Ovary (tissue), 3 donors: ENCODE data around the gene COL23A1.

Experiments
- CTCF ChIP-seq, 3 donors: fragments of 450-650 bp in 2 of 3; fragments of 200-600 bp in 1 of 3; IDR thresholded peaks; one replicate each; pipeline versions ENCODE4 v1.5.1 to v1.8.0; 2016 to 2022; ENCODE audit warnings: antibody characterized with exemption in 3 of 3, mild to moderate bottlenecking in 1 of 3
- EP300 ChIP-seq: sonication (generic); formaldehyde crosslinking; IDR thresholded peaks from one replicate; pipeline ENCODE4 v1.6.1; 2017; ENCODE audit warnings: antibody characterized with exemption
- POLR2A ChIP-seq: fragments of 450-650 bp; IDR thresholded peaks from one replicate; pipeline ENCODE4 v1.6.1; 2017; ENCODE audit warnings: antibody characterized with exemption, mild to moderate bottlenecking, moderate library complexity
- donor health status: DM: no; HTN: no; CAD: no.

DNA sequence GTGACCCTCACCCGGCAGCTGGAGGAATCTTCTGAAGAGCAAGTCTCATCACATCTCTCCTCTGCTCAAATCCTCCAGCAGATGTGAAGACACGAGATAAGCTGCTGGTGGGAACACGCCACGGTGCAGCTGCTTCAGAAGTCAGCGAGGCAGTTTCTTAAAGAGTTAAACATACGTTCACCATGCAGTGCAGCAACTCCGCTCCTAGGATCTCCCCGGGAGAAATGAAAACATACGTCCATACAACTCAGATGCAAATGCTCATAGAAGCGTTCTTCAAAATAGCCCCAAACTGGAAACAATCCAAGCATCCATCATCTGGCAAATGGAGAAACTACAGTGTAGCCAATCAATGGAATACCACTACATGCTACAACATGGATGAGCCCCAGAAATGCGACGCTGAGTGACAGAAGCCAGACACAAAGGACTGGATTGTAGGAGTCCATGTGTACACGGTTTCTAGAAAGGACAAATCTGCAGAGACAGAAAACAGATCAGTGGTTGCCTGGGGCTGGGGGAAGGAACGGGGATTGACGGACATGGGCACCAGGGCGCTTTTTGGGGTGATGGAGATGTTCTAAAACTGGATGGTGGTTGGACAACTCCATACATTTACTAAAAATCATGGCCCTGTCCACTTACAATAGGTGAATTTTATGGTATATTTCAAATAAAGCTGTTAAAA, 150.6 kb downstream of the COL23A1 start:
- no peak for TF ChIP-seq CTCF (IDR thresholded peaks at IDR 0.05)
- no peak for TF ChIP-seq POLR2A
- TF ChIP-seq EP300: no peak
